Measurements from ENCODE around the gene MIF4GD. TPM values are rescaled to one million over a fixed set of nuclear protein-coding genes. Genes with fewer than 3 reads are reported as not detected.

Gene MIF4GD
- total and polyA plus RNA-seq, 10 of the 15 experiments (the other 5 are each of a cell fraction or from before 2014, with no cell fraction given), result 22.8 to 96.2 (median 60.1) TPM

- no peak for TF ChIP-seq USF2 (IDR thresholded peaks at IDR 0.05; ENCODE audit: borderline replicate concordance, low read depth, low read length)
- TF ChIP-seq, protein P1, sequence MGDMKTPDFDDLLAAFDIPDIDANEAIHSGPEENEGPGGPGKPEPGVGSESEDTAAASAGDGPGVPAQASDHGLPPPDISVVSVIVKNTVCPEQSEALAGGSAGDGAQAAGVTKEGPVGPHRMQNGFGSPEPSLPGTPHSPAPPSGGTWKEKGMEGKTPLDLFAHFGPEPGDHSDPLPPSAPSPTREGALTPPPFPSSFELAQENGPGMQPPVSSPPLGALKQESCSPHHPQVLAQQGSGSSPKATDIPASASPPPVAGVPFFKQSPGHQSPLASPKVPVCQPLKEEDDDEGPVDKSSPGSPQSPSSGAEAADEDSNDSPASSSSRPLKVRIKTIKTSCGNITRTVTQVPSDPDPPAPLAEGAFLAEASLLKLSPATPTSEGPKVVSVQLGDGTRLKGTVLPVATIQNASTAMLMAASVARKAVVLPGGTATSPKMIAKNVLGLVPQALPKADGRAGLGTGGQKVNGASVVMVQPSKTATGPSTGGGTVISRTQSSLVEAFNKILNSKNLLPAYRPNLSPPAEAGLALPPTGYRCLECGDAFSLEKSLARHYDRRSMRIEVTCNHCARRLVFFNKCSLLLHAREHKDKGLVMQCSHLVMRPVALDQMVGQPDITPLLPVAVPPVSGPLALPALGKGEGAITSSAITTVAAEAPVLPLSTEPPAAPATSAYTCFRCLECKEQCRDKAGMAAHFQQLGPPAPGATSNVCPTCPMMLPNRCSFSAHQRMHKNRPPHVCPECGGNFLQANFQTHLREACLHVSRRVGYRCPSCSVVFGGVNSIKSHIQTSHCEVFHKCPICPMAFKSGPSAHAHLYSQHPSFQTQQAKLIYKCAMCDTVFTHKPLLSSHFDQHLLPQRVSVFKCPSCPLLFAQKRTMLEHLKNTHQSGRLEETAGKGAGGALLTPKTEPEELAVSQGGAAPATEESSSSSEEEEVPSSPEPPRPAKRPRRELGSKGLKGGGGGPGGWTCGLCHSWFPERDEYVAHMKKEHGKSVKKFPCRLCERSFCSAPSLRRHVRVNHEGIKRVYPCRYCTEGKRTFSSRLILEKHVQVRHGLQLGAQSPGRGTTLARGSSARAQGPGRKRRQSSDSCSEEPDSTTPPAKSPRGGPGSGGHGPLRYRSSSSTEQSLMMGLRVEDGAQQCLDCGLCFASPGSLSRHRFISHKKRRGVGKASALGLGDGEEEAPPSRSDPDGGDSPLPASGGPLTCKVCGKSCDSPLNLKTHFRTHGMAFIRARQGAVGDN (IDR thresholded peaks at IDR 0.05), result no peak
- TF ChIP-seq IKZF2 (IDR thresholded peaks at IDR 0.05), result no peak
- TF ChIP-seq CHD1 (IDR thresholded peaks at IDR 0.05; ENCODE audit: low read depth, low read length), result no peak
- no peak for TF ChIP-seq ZNF622 (IDR thresholded peaks at IDR 0.05)
- no peak for TF ChIP-seq SIX5 (IDR thresholded peaks at IDR 0.05; ENCODE audit: low read depth, low read length, severe bottlenecking)
- no peak for TF ChIP-seq SUPT20H (IDR thresholded peaks at IDR 0.05; ENCODE audit: borderline replicate concordance, control insufficient read depth, low read depth, low read length)
- TF ChIP-seq NR2C1 (IDR thresholded peaks at IDR 0.05), result no peak
- no peak for TF ChIP-seq KAT2A (conservative IDR thresholded peaks at IDR 0.05; ENCODE audit: control insufficient read depth, low read depth, low read length)
- no peak for TF ChIP-seq POLR2AphosphoS2 (IDR thresholded peaks at IDR 0.05; ENCODE audit: low read depth, low read length)
- 0 out of 2 replicates have a peak, but pooled peaks have one; percentile 4 for TF ChIP-seq IKZF1 (conservative IDR thresholded peaks at IDR 0.05)
Observed at GRCh38 chr17:75244133-75244866, 26.7 kb downstream of the MIF4GD start (continued).
